HuH-7 (cell line): ENCODE results near the gene NHEJ1.

Experiments used
- DNase-seq: peaks from one replicate; pipeline ENCODE4 v3.0.0; 2011; ENCODE audit warnings: low spot score

Gene NHEJ1

DNA sequence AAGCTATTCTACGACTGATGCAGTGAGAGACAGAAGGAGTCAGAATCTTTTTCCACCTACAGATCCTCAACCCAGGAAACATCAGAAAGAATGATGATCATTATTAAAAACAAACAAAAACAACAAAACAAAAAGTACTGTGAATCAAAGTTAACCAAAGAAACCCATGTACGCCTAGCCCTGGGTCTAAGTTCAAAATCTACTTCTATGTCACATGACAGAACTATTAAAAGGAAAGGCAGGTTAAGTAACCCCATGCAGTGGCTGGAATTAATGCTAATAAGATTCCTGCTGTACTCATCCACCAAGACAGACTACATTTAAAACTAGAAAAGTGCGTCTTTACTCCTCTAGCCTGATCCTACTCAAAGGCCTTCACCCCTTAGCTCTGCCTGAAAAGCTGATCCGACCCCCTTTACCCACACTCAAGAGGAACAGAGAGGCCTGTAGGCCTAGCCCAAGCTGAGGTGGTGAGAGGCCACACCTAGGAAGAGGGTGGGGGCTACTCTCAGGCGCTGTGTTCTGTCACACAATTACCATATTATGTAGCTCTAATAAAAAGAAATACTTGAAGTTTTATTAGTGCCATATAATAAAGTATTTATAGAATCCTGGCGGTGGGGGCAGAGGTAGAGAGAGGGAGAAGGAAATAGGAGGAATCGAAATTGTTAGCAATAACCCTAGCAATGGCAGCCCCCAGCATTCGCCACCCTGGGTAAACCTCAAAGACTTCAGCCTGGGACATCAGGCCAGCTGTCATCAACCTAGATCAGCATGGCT lies 37.1 kb downstream of the NHEJ1 start:
- DNase-seq: no peak

GRCh38 chr2:219122202-219122980 lies 38.2 kb downstream of the NHEJ1 start:
- no peak for DNase-seq

DNA sequence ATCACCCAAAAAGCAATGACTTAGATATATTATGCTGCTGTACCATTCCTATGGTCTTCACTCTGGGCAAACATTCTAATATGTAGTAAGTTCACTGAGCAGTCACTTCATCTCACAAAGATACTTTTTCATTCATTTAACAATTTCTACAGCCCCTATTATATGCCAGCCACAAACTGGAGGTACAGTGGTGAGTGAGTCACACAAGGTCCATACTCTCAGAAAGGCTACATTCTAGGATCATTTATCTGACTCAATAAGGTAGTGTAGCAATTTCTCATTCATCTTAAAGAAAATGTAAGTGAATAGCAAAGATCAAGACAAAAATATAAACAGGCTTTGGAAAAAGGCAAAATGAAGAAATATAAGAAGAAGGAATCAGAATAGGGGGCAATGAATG lies 40.5 kb downstream of the NHEJ1 start:
- DNase-seq: no peak

DNA sequence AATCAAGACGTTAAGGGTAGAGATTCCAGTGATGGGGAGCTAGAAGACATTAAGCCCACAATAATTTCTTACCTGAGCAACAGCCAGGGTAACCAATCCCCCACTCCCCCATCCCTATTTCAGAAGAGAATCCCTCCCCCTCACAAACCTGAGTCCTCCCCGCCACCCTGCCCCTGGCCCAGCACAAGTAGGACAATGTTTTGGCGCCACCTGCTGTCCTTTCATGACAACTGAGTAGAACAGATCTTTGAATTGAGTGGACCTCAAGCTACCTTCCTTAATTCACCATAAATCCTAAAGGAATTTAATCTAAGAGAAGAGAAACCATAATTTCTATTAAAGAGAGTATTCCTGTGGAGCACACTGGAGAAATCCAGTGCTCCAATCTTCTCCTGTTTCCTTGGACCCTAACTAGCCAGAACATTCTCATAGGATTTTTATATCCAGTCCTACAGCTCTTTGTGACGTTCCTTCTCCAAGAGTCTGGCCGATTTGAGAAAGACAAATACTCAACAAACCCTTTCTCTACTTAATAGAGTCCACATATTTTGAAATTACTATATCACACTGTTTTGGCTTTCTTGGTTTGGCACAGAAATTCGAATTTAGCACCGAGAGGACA lies 41.1 kb downstream of the NHEJ1 start:
- no peak for DNase-seq

DNA sequence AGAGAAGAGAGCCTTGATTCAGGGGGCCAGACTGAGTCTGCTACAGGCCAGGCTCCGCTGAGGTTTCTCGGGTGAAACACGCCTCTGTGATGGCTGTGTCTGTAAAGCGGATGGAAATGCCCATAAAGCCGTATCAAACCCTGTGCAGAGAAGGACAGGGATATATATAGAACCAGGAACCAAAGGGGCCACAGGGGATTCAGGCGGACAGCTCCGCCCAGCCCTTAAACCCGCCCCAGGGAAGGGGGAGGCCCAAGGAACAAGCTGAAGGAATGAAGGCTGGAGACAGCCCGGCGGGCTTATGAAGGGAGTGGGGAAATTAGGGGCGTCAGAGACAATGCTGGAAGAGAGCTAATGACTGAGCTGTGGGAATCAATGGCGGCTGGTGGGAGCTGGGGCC lies 42.1 kb downstream of the NHEJ1 start:
- DNase-seq: no peak

- DNase-seq: no peak
These were observed 43.6 kb downstream of the NHEJ1 start for GRCh38 chr2:219116776-219117646.

GRCh38 chr2:219112651-219113338 lies 47.8 kb downstream of the NHEJ1 start:
- no peak for DNase-seq

- no peak for DNase-seq
These were observed 48.6 kb downstream of the NHEJ1 start for GRCh38 chr2:219112062-219112406.

DNA sequence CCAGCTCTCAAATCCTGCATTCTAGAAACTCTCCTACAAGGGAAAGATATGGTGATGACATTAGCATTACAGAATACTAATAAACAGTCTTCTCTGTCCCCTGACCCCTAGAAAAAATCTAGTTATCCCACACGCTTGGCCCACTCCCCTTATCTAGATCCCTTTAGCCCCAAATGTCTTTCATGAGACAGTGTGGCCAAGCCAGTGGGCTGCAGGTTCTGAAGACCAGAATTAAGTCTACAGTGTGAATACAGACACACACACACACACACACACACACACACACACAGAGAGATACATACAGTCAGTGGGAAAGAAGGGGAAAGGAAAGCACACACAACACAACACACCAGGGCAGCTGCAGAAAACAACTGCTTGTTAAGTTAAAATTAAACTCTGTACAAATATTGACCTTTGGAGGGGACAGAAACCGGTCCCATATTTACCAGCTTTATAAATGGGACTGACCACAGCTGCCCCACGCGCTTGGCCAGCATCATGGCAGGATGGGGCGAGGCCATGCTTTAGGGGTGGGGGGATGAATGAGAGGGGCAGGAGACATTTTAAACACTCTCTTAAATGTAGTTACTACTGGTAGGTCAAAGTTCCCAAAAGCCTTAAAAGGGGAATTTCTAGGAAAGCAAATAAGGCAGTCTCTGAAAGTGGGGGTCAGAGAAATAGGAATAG lies 49.1 kb downstream of the NHEJ1 start:
- DNase-seq: no peak

DNA sequence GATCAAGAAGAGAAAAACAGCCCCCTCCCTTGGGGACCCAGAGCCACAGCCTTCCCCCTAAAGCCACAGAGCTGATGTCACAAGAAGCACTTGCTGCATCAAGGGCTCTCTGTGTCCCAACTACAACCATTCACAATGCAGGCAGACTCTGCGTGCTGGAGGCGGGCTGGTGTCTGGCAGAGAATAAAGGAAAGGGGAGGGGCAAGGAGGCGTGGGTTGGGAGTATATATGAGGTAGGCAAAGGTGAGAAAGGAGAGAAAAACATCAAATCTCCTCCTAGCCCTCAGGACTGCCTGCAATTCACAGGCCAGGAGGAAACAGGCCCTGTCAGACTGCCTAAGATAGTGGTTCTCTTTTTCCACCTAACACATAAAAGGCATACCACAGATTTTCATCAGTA lies 51.1 kb downstream of the NHEJ1 start:
- DNase-seq: no peak

DNA sequence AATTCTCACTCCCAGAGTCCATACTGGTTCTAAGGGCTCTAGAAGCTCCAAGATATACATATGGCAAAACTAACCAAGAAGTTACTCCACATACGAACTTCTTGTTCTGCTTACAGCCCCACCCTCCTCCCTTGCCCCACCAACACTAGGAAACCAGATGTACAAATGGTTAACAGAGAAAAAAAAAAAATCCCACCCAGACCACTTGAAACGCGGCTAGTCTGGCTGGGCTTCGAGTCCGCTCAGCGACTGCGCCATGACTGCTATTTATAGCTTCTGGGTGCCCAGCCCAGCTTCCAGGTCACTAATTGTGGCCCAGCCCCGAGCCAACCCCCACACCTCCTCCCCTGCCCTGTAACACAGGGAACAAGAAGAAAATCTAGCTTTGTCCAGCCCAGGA lies 52.9 kb downstream of the NHEJ1 start:
- DNase-seq: no peak

DNA sequence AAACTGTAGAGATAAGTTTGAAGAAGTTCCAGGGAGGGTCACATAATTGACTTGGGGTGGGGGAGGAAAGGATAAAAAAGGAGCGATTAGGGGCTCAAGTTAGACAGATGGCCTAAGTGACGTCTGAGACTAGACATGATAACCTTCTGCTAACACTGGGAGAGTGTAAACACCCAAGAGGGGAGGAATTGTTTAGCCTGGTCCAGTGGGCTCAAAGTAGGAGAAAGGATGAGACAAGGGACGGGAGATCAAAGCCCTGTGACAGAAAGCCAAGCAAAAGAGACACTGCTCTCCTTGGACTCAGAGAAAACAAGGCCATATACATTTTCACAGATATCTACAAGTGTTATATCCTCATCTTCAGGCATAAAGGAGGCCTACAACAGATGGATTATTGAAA lies 54.4 kb downstream of the NHEJ1 start:
- no peak for DNase-seq

GRCh38 chr2:219104107-219105035 lies 56.2 kb downstream of the NHEJ1 start:
- no peak for DNase-seq

DNA sequence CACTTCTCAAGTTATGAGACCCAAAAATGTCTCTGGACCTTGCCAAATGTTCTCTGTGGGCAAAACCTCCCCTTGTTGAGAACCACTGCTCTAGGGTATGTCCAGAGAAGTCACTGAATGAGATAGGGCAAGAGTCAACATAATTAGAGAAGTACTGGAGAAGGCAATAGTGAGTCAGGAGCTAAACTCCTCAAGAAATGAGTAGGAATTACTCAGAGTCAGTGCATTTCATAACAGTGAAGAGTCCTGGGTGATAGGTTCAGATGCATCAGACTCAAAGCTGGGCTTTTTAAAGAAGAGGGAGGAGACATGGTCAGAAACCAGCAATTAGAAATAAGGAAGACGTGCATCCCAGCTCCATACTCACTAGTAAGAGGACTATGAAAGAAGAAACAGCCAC lies 61.3 kb downstream of the NHEJ1 start:
- DNase-seq: no peak

DNA sequence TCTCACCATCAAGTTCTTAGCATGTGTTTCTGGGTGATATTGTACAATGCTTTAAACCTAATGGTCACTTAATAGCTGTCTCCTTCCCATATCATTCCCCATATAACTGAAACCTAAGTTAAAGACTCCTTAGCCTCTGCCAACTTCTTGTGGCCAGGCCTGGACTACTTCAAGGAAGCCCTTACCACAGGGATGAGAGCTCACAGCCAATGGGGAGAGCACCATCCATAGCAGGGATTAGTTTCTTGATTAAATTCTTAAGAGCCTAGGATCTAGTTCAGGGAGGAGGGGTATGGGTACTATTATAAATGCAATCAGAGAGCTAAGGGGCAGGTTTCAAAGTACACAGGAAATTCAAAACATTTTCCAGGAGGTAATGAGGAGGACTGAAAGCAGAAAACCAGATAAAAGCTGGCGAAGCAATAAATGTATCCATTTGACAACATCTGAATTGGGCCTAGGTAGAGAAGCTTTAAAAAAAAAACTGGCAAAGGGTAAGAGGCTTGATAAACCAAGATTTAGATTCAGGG lies 65.1 kb downstream of the NHEJ1 start:
- no peak for DNase-seq

DNA sequence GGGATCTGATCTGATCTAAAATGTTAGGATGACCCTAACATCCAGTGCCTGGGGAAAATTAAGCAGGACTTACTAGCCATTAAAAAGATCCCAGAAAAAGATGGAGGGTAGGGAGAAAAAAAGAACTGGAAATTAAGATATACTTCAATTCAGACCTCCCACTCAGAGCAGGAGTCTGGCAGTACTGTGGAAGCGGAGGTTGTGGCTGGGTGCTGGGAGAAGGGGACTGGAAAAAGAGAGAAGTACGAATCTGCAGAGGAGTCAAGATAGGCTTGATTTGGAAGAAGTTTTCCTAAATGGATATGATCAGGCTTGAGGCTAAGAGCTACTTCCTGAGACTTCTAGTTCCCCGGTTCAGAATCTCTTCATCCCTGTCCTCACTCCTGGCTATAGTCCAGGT lies 66.4 kb downstream of the NHEJ1 start:
- no peak for DNase-seq

DNA sequence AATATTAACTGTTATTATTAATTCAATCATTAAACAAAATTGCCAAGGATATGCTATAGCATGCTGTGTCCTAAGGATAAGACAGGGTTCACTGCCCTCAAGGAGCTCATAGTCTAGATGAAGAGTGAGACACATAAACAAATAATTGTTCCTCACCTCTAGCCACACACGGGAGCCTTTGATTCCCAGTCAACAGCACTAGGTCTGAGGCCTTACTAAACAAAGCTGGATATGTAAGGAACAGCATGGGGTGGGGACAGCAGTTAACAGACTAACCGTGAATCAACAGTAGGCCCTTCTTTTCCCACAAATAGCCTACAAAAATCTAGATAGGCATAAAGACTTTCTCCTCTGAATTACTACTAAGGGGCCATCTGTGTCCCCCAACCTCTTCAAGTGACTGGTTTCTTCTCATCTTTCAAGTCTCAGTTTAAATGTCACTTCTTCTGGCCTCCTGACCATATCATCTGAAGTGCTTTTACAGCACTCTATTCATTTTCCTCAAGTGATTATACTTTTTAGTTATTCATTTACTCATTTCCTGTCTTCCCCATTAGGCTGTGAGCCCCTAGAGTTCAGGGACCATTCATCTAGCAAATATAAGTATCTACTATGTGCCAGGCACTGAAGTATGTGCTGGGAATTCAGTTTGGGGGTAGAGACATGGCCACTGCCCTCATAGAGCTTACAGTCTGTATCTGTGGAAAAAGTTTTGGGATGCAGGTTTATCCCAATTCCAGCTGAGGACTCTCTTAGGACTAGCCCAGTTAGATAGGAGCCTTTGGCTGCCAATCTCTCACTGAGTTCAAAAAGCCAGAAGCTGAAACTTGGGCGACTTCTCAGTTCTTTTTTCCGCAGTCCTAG lies 69.9 kb downstream of the NHEJ1 start:
- DNase-seq: no peak

- no peak for DNase-seq
These were observed 71.3 kb downstream of the NHEJ1 start for GRCh38 chr2:219089330-219089729.

- DNase-seq: no peak
These were observed 72.8 kb downstream of the NHEJ1 start for GRCh38 chr2:219087848-219088247.
